Astrocyte (in vitro differentiated cells and primary cell): ENCODE results near the gene TMEM156. TPM values are rescaled to one million over a fixed set of nuclear protein-coding genes. Genes with fewer than 3 reads are reported as not detected.

Experiments used
- DNase-seq: peaks from one replicate; pipeline ENCODE4 v3.0.0-alpha.2; 2010; ENCODE audit warnings: low read depth
- FAIRE-seq: peaks from 2 replicates; lab custom pipeline; 2011; peaks lifted over from hg19 to GRCh38; lab: Jason Lieb, UNC
- H2AFZ ChIP-seq: 2 replicates; pipeline ENCODE4 v1.6.0; 2012; ENCODE audit warnings: low read depth, low read length, inconsistent platforms
- H3K27ac ChIP-seq: 2 replicates; pipeline ENCODE4 v1.5.1; 2011; ENCODE audit warnings: low read depth, low read length, inconsistent platforms
- H3K27me3 ChIP-seq: 2 replicates; pipeline ENCODE4 v1.6.0; 2011; ENCODE audit warnings: low read length, inconsistent platforms; ENCODE audit not compliant: insufficient read depth
- H3K36me3 ChIP-seq: 2 replicates; pipeline ENCODE4 v1.5.1; 2011; ENCODE audit warnings: low read length, inconsistent platforms; ENCODE audit not compliant: insufficient read depth
- H3K4me1 ChIP-seq: 2 replicates; pipeline ENCODE4 v1.5.1; 2011; ENCODE audit warnings: low read length, inconsistent platforms; ENCODE audit not compliant: insufficient read depth
- H3K4me2 ChIP-seq: 2 replicates; pipeline ENCODE4 v1.6.0; 2012; ENCODE audit warnings: low read length, inconsistent platforms
- H3K4me3 ChIP-seq: 2 replicates; pipeline ENCODE4 v1.5.1; 2011; ENCODE audit warnings: low read depth, mild to moderate bottlenecking, low read length, inconsistent platforms; ENCODE audit not compliant: insufficient read depth
- H3K79me2 ChIP-seq: 2 replicates; pipeline ENCODE4 v1.6.0; 2012; ENCODE audit warnings: mild to moderate bottlenecking, low read length, inconsistent platforms; ENCODE audit not compliant: insufficient read depth
- H3K9ac ChIP-seq: 2 replicates; pipeline ENCODE4 v1.6.0; 2012; ENCODE audit warnings: mild to moderate bottlenecking, low read length, inconsistent platforms
- H3K9me3 ChIP-seq: 2 replicates; pipeline ENCODE4 v1.5.1; 2012; ENCODE audit warnings: low read depth, mild to moderate bottlenecking, low read length, inconsistent platforms; ENCODE audit not compliant: insufficient read depth
- H4K20me1 ChIP-seq: 2 replicates; pipeline ENCODE4 v1.6.0; 2012; ENCODE audit warnings: low read length, inconsistent platforms; ENCODE audit not compliant: insufficient read depth
- H3K27ac Mint-ChIP-seq: one replicate; pipeline ENCODE4 v1.8.0; 2021; ENCODE audit warnings: mild to moderate bottlenecking, mixed read lengths; ENCODE audit not compliant: unreplicated experiment
- H3K27me3 Mint-ChIP-seq: one replicate; pipeline ENCODE4 v1.8.0; 2021; ENCODE audit warnings: low read depth, mixed read lengths; ENCODE audit not compliant: unreplicated experiment
- H3K36me3 Mint-ChIP-seq: one replicate; pipeline ENCODE4 v1.8.0; 2021; ENCODE audit warnings: low read depth, mixed read lengths; ENCODE audit not compliant: unreplicated experiment
- H3K4me1 Mint-ChIP-seq: one replicate; pipeline ENCODE4 v1.8.0; 2021; ENCODE audit warnings: low read depth, mixed read lengths; ENCODE audit not compliant: unreplicated experiment
- H3K4me3 Mint-ChIP-seq: one replicate; pipeline ENCODE4 v1.8.0; 2021; ENCODE audit warnings: mild to moderate bottlenecking, moderate library complexity, mixed read lengths; ENCODE audit not compliant: unreplicated experiment
- H3K9me3 Mint-ChIP-seq: one replicate; pipeline ENCODE4 v1.8.0; 2021; ENCODE audit warnings: mild to moderate bottlenecking, mixed read lengths; ENCODE audit not compliant: unreplicated experiment
- CTCF ChIP-seq: IDR thresholded peaks from 2 replicates; pipeline ENCODE4 v1.5.1; 2011; ENCODE audit warnings: low read depth, mild to moderate bottlenecking, inconsistent platforms, low read length, moderate library complexity; ENCODE audit not compliant: insufficient read depth
- EZH2 ChIP-seq: IDR thresholded peaks from 2 replicates; pipeline ENCODE4 v1.6.1; 2012; ENCODE audit warnings: mild to moderate bottlenecking, low read length, inconsistent platforms; ENCODE audit not compliant: insufficient read depth
- total RNA-seq: library from RNA; stranded (reverse); gene quantifications from 2 replicates; pipeline ENCODE4 v1.2.1, GENCODE V29; 2021

TMEM156 gene
- total RNA-seq, 1 donor from 2014 or later: 0.59 TPM

- no peak for FAIRE-seq
- Histone ChIP-seq H3K4me1 (peaks cover 5% of the 10 kb centered on the region), H3K9me3 (no peaks in the 10 kb centered on the region), H3K9ac (no peak overlapping the region), H2AFZ (no peak overlapping the region), H3K4me3 (no peak overlapping the region), H3K79me2 (no peaks in the 10 kb centered on the region), H3K4me2 (no peak overlapping the region), H3K27me3 (no peaks in the 10 kb centered on the region), H3K36me3 (no peaks in the 10 kb centered on the region), H4K20me1 (no peaks in the 10 kb centered on the region), H3K27ac (no peak overlapping the region)
- no peak for DNase-seq
- Mint-ChIP-seq H3K27ac (no peak overlapping the region), H3K36me3 (no peaks in the 10 kb centered on the region), H3K4me1 (peaks cover 3% of the 10 kb centered on the region), H3K9me3 (peaks cover 2% of the 10 kb centered on the region), H3K4me3 (no peak overlapping the region), H3K27me3 (peaks cover 7% of the 10 kb centered on the region)
- no peak for TF ChIP-seq EZH2
- TF ChIP-seq CTCF: no peak
Measured at GRCh38 chr4:38954727-38955126, 77.5 kb downstream of the TMEM156 start.

GRCh38 chr4:38952017-38952416, 80.2 kb downstream of the TMEM156 start:
- H3K9me3 ChIP-seq: no peaks in the 10 kb centered on the region
- H3K79me2 ChIP-seq: no peaks in the 10 kb centered on the region
- H2AFZ ChIP-seq: no peak overlapping the region
- H3K27me3 ChIP-seq: no peaks in the 10 kb centered on the region
- H3K4me1 Mint-ChIP-seq: peaks cover 22% of the 10 kb centered on the region
- FAIRE-seq (peak; percentile 26), DNase-seq (no peak)
- H3K36me3 Mint-ChIP-seq: no peaks in the 10 kb centered on the region
- peaks cover 2% of the 10 kb centered on the region for H3K9me3 Mint-ChIP-seq
- TF ChIP-seq CTCF (no peak), EZH2 (no peak)
- H3K4me1 ChIP-seq: peaks cover 21% of the 10 kb centered on the region
- H3K9ac ChIP-seq: no peak overlapping the region
- no peak overlapping the region for H3K4me3 Mint-ChIP-seq
- no peak overlapping the region for H3K27ac Mint-ChIP-seq
- H3K4me2 ChIP-seq: no peak overlapping the region
- peaks cover 7% of the 10 kb centered on the region for H3K27me3 Mint-ChIP-seq
- H3K4me3 ChIP-seq: no peak overlapping the region
- H4K20me1 ChIP-seq: no peaks in the 10 kb centered on the region
- no peaks in the 10 kb centered on the region for H3K36me3 ChIP-seq
- H3K27ac ChIP-seq: no peak overlapping the region

DNA sequence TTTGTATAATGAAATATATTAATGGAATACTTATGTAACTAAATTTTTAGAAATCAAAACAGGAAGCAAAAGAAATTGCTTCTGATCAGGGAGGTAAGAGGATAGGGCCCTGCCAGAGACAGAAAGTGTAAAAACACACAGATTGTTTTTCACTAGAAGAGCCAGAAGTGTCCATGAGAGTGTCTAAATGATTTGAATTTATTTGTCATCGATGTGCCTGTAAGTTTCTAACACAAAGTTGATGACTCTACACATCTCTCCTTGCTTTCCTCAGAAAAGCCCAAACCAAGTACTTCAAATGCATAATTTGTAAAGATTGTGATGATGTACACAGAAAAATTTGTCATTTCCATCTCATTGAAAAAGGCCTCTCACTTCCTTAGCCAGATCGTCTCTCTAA, 80.6 kb downstream of the TMEM156 start:
- H3K9me3 Mint-ChIP-seq: peaks cover 2% of the 10 kb centered on the region
- no peak for DNase-seq
- FAIRE-seq: no peak

More for the DNA sequence above, 80.6 kb downstream of the TMEM156 start:
- H3K4me3 ChIP-seq: no peak overlapping the region
- no peak for TF ChIP-seq CTCF
- TF ChIP-seq EZH2: no peak
- no peaks in the 10 kb centered on the region for H3K79me2 ChIP-seq
- peaks cover 21% of the 10 kb centered on the region for H3K4me1 ChIP-seq
- no peak overlapping the region for H2AFZ ChIP-seq
- no peaks in the 10 kb centered on the region for H3K27me3 ChIP-seq
- no peaks in the 10 kb centered on the region for H3K9me3 ChIP-seq
- H3K4me1 Mint-ChIP-seq: peaks cover 22% of the 10 kb centered on the region
- H3K36me3 Mint-ChIP-seq: no peaks in the 10 kb centered on the region
- no peak overlapping the region for H3K27ac ChIP-seq
- no peak overlapping the region for H3K27ac Mint-ChIP-seq
- H3K4me2 ChIP-seq: no peak overlapping the region
- no peaks in the 10 kb centered on the region for H4K20me1 ChIP-seq
- H3K4me3 Mint-ChIP-seq: no peak overlapping the region
- H3K9ac ChIP-seq: no peak overlapping the region
- H3K36me3 ChIP-seq: no peaks in the 10 kb centered on the region
- H3K27me3 Mint-ChIP-seq: peaks cover 7% of the 10 kb centered on the region
